Neural cell (in vitro differentiated cells): ENCODE measurements around the gene ATF7IP. TPM values are rescaled to one million over a fixed set of nuclear protein-coding genes. Genes with fewer than 3 reads are reported as not detected.

Source experiments
- H2AFZ ChIP-seq: fragments of 200-600, 300-800 bp; sonication (generic), shearing (Covaris generic); 2 replicates; pipeline ENCODE4 v1.6.0; 2014; ENCODE audit warnings: low read depth, mild to moderate bottlenecking, antibody characterized with exemption, low read length, moderate library complexity
- H3F3A ChIP-seq: fragments of 200-600 bp; shearing (Covaris generic); 2 replicates; pipeline ENCODE4 v1.6.1; 2016; ENCODE audit warnings: mild to moderate bottlenecking, moderate library complexity, mixed read lengths, antibody characterized with exemption, low read length; ENCODE audit not compliant: insufficient read depth, poor library complexity, severe bottlenecking
- H3K27ac ChIP-seq: fragments of 200-600, 300-800 bp; sonication (generic), shearing (Covaris generic); 2 replicates; pipeline ENCODE4 v1.5.1; 2014; ENCODE audit warnings: mild to moderate bottlenecking, low read length, moderate library complexity
- H3K27me3 ChIP-seq: fragments of 300-800, 200-600 bp; sonication (generic), shearing (Covaris generic); 2 replicates; pipeline ENCODE4 v1.6.0; 2014; ENCODE audit warnings: mild to moderate bottlenecking, low read depth, low read length, moderate library complexity; ENCODE audit not compliant: insufficient read depth
- H3K36me3 ChIP-seq: fragments of 300-800, 200-600 bp; sonication (generic), shearing (Covaris generic); 2 replicates; pipeline ENCODE4 v1.5.1; 2014; ENCODE audit warnings: mild to moderate bottlenecking, antibody characterized with exemption, low read length, moderate library complexity; ENCODE audit not compliant: insufficient read depth
- H3K4me2 ChIP-seq: fragments of 300-800, 200-600 bp; sonication (generic), shearing (Covaris generic); 2 replicates; pipeline ENCODE4 v1.6.0; 2014; ENCODE audit warnings: mild to moderate bottlenecking, low read length
- H3K4me3 ChIP-seq: fragments of 300-800, 200-600 bp; sonication (generic), shearing (Covaris generic); 2 replicates; pipeline ENCODE4 v1.5.1; 2014; ENCODE audit warnings: mild to moderate bottlenecking, low read length, moderate library complexity
- H3K79me2 ChIP-seq: fragments of 200-600 bp; shearing (Covaris generic); replicated peaks from 2 replicates; pipeline ENCODE4 v1.6.0; 2014; ENCODE audit warnings: mild to moderate bottlenecking, low read length, moderate library complexity; ENCODE audit not compliant: insufficient read depth
- H3K9ac ChIP-seq: fragments of 300-800, 200-600 bp; sonication (generic), shearing (Covaris generic); 2 replicates; pipeline ENCODE4 v1.6.1; 2016; ENCODE audit warnings: mild to moderate bottlenecking, low read length, mixed read lengths
- H3K9me2 ChIP-seq: fragments of 200-600 bp; shearing (Covaris generic); 2 replicates; pipeline ENCODE4 v1.6.1; 2016; ENCODE audit warnings: mild to moderate bottlenecking, low read length, mixed read lengths; ENCODE audit not compliant: insufficient read depth
- H3K9me3 ChIP-seq: fragments of 200-600, 300-800 bp; sonication (generic), shearing (Covaris generic); 2 replicates; pipeline ENCODE4 v1.6.1; 2016; ENCODE audit warnings: mild to moderate bottlenecking, mixed run types, low read length, moderate library complexity, mixed read lengths
- H4K20me1 ChIP-seq: fragments of 200-600 bp; shearing (Covaris generic); 2 replicates; pipeline ENCODE4 v1.6.1; 2016; ENCODE audit warnings: mild to moderate bottlenecking, mixed run types; ENCODE audit not compliant: insufficient read depth
- EP300 ChIP-seq: fragments of 450-650 bp; conservative IDR thresholded peaks from 2 replicates; pipeline ENCODE4 v1.6.1; 2014; ENCODE audit warnings: antibody characterized with exemption, mild to moderate bottlenecking, moderate library complexity; ENCODE audit not compliant: poor library complexity, severe bottlenecking
- EZH2 ChIP-seq: fragments of 200-600, 300-800 bp; shearing (Covaris generic), sonication (generic); IDR thresholded peaks from 2 replicates; pipeline ENCODE4 v1.6.1; 2014; ENCODE audit warnings: antibody characterized with exemption, low read length, borderline replicate concordance, mild to moderate bottlenecking; ENCODE audit not compliant: insufficient read depth, poor library complexity, severe bottlenecking
- MXI1 ChIP-seq: fragments of 450-650 bp; conservative IDR thresholded peaks from 2 replicates; pipeline ENCODE4 v1.6.1; 2014; ENCODE audit warnings: antibody characterized with exemption, mild to moderate bottlenecking; ENCODE audit not compliant: poor library complexity, severe bottlenecking
- POLR2AphosphoS5 ChIP-seq: IDR thresholded peaks from 2 replicates; pipeline ENCODE4 v1.6.1; 2012
- RAD21 ChIP-seq: fragments of 450-650 bp; conservative IDR thresholded peaks from 2 replicates; pipeline ENCODE4 v1.6.1; 2014; ENCODE audit warnings: antibody characterized with exemption, mild to moderate bottlenecking, moderate library complexity
- SMC3 ChIP-seq: fragments of 450-650 bp; conservative IDR thresholded peaks from 2 replicates; pipeline ENCODE4 v1.6.1; 2014; ENCODE audit warnings: antibody characterized with exemption, mild to moderate bottlenecking, moderate library complexity; ENCODE audit not compliant: poor library complexity
- TAF1 ChIP-seq: IDR thresholded peaks from 2 replicates; pipeline ENCODE4 v1.6.1; 2012; ENCODE audit warnings: low read depth
- polyA plus RNA-seq: library from polyadenylated mRNA; depleted of rRNA; stranded (reverse); fragments of >200 nt; gene quantifications from 2 replicates; pipeline ENCODE4 v1.2.3, GENCODE V29; 2014
- TF ChIP-seq, protein P1 (sequence below): IDR thresholded peaks from 2 replicates; pipeline ENCODE4 v1.6.1; 2012; ENCODE audit warnings: borderline replicate concordance
- TF ChIP-seq, protein P2 (sequence below): fragments of 450-650 bp; IDR thresholded peaks from 2 replicates; pipeline ENCODE4 v1.5.1; 2014; ENCODE audit warnings: antibody characterized with exemption, mild to moderate bottlenecking, moderate library complexity; ENCODE audit not compliant: poor library complexity, severe bottlenecking

The ATF7IP gene
- polyA plus RNA-seq, 1 donor from 2014 or later: 34.8 TPM

DNA sequence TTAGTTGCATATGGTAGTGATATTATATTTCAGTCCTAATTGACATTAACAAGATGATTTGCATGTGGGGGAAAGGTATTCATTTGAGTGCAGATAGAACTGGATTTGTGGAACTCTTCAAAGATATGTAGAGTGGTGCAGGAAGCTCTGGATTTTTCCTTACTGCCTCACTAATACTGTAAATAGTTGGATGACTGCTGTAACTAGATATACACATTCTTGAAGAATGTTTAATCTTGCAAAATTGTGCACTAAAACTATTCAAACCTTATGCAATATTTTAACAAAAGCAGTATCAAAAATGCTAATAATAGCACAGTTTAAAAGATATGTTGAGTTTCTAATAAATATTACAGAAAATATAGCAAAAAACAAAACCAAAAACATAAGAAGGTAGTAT, 43.1 kb upstream of the ATF7IP start:
- Histone ChIP-seq H3K79me2 (no peaks in the 10 kb centered on the region), H3K4me2 (no peak overlapping the region), H3K27ac (no peak overlapping the region), H4K20me1 (no peaks in the 10 kb centered on the region), H3K9ac (no peak overlapping the region), H3K9me3 (no peaks in the 10 kb centered on the region), H3K9me2 (no peaks in the 10 kb centered on the region), H3K36me3 (no peaks in the 10 kb centered on the region), H2AFZ (no peak overlapping the region), H3K4me3 (no peak overlapping the region), H3K27me3 (no peaks in the 10 kb centered on the region), H3F3A (no peaks in the 10 kb centered on the region)
- TF ChIP-seq SMC3 (no peak), EP300 (no peak), TAF1 (no peak), EZH2 (no peak)
- TF ChIP-seq, protein P1, sequence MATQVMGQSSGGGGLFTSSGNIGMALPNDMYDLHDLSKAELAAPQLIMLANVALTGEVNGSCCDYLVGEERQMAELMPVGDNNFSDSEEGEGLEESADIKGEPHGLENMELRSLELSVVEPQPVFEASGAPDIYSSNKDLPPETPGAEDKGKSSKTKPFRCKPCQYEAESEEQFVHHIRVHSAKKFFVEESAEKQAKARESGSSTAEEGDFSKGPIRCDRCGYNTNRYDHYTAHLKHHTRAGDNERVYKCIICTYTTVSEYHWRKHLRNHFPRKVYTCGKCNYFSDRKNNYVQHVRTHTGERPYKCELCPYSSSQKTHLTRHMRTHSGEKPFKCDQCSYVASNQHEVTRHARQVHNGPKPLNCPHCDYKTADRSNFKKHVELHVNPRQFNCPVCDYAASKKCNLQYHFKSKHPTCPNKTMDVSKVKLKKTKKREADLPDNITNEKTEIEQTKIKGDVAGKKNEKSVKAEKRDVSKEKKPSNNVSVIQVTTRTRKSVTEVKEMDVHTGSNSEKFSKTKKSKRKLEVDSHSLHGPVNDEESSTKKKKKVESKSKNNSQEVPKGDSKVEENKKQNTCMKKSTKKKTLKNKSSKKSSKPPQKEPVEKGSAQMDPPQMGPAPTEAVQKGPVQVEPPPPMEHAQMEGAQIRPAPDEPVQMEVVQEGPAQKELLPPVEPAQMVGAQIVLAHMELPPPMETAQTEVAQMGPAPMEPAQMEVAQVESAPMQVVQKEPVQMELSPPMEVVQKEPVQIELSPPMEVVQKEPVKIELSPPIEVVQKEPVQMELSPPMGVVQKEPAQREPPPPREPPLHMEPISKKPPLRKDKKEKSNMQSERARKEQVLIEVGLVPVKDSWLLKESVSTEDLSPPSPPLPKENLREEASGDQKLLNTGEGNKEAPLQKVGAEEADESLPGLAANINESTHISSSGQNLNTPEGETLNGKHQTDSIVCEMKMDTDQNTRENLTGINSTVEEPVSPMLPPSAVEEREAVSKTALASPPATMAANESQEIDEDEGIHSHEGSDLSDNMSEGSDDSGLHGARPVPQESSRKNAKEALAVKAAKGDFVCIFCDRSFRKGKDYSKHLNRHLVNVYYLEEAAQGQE: no peak

DNA sequence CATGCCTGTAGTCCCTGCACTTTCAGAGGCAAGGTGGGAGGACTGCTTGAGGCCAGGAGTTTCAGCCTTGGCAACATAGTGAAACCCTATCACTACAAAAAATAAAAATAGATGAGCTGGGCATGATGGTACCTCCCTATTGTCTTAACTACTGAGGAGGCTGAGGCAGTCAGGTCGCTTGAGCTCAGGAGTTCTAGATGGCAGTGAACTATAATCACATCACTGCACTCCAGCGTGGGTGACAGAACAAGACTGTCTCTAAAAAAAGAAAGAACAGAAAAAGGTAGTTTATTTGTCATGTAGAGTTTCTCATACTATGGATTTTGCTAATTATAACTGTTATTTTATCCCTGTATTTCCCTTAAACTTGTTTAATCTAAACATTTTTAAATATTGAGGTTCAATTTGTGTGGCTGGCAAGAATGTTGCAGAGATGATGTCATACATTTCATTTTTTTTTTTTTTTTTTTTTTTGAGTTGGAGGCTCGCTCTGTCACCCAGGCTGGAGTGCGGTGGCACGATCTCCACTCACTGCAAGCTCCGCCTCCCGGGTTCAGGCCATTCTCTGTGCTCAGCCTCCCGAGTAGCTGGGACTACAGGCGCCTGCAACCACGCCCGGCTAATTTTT, 39.7 kb upstream of the ATF7IP start:
- no peak overlapping the region for H2AFZ ChIP-seq
- H3K27me3 ChIP-seq: no peaks in the 10 kb centered on the region
- no peak overlapping the region for H3K4me2 ChIP-seq
- H3K36me3 ChIP-seq: no peaks in the 10 kb centered on the region
- H3K9me3 ChIP-seq: no peaks in the 10 kb centered on the region
- no peaks in the 10 kb centered on the region for H3K9me2 ChIP-seq
- no peaks in the 10 kb centered on the region for H4K20me1 ChIP-seq
- no peak overlapping the region for H3K4me3 ChIP-seq
- no peak overlapping the region for H3K27ac ChIP-seq
- no peak for TF ChIP-seq EP300
- no peak for TF ChIP-seq POLR2AphosphoS5
- TF ChIP-seq, protein P2, sequence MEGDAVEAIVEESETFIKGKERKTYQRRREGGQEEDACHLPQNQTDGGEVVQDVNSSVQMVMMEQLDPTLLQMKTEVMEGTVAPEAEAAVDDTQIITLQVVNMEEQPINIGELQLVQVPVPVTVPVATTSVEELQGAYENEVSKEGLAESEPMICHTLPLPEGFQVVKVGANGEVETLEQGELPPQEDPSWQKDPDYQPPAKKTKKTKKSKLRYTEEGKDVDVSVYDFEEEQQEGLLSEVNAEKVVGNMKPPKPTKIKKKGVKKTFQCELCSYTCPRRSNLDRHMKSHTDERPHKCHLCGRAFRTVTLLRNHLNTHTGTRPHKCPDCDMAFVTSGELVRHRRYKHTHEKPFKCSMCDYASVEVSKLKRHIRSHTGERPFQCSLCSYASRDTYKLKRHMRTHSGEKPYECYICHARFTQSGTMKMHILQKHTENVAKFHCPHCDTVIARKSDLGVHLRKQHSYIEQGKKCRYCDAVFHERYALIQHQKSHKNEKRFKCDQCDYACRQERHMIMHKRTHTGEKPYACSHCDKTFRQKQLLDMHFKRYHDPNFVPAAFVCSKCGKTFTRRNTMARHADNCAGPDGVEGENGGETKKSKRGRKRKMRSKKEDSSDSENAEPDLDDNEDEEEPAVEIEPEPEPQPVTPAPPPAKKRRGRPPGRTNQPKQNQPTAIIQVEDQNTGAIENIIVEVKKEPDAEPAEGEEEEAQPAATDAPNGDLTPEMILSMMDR: no peak
- no peak for TF ChIP-seq RAD21
- no peak for TF ChIP-seq TAF1
- no peak for TF ChIP-seq EZH2
- no peak for TF ChIP-seq MXI1
- TF ChIP-seq SMC3: no peak
- TF ChIP-seq, protein P1: no peak
- no peak overlapping the region for H3K9ac ChIP-seq
- H3F3A ChIP-seq: no peaks in the 10 kb centered on the region
- no peaks in the 10 kb centered on the region for H3K79me2 ChIP-seq
